Mesendoderm (in vitro differentiated cells): Measurements from ENCODE around the gene UTS2R.

Experiments
- DNase-seq: peaks from one replicate; pipeline ENCODE4 v3.0.0; 2013
- H2AK5ac ChIP-seq: 2 replicates; pipeline ENCODE4 v1.6.1; 2013; ENCODE audit warnings: low read length, inconsistent platforms
- H2BK120ac ChIP-seq: 2 replicates; pipeline ENCODE4 v1.6.1; 2013; ENCODE audit warnings: low read depth, mild to moderate bottlenecking, low read length, moderate library complexity, mixed read lengths
- H2BK15ac ChIP-seq: replicated peaks from 2 replicates; pipeline ENCODE4 v1.6.1; 2013; ENCODE audit warnings: low read depth, mild to moderate bottlenecking, moderate library complexity
- H2BK5ac ChIP-seq: 2 replicates; pipeline ENCODE4 v1.6.1; 2013; ENCODE audit warnings: low read length, inconsistent platforms
- H3K18ac ChIP-seq: 2 replicates; pipeline ENCODE4 v1.6.1; 2013; ENCODE audit warnings: mild to moderate bottlenecking, low read length, mixed read lengths
- H3K23ac ChIP-seq: one replicate; pipeline ENCODE4 v1.6.1; 2013; ENCODE audit warnings: low read length
- H3K27ac ChIP-seq: 2 replicates; pipeline ENCODE4 v1.5.1; 2013; ENCODE audit warnings: low read depth, mild to moderate bottlenecking, inconsistent platforms, low read length, moderate library complexity
- H3K27me3 ChIP-seq: 2 replicates; pipeline ENCODE4 v1.6.1; 2013; ENCODE audit warnings: low read length, control low read depth, mild to moderate bottlenecking, inconsistent platforms; ENCODE audit not compliant: insufficient read depth, poor library complexity
- H3K36me3 ChIP-seq: 2 replicates; pipeline ENCODE4 v1.6.1; 2013; ENCODE audit warnings: low read length, inconsistent platforms; ENCODE audit not compliant: control insufficient read depth, insufficient read depth
- H3K4ac ChIP-seq: one replicate; pipeline ENCODE4 v1.6.1; 2013; ENCODE audit warnings: low read depth, mild to moderate bottlenecking, low read length, moderate library complexity
- H3K4me1 ChIP-seq: 2 replicates; pipeline ENCODE4 v1.6.1; 2013; ENCODE audit warnings: low read depth, low read length, inconsistent platforms; ENCODE audit not compliant: control insufficient read depth
- H3K4me2 ChIP-seq: 2 replicates; pipeline ENCODE4 v1.6.1; 2013; ENCODE audit warnings: low read length
- H3K4me3 ChIP-seq: 2 replicates; pipeline ENCODE4 v1.5.1; 2013; ENCODE audit warnings: mild to moderate bottlenecking, low read length
- H3K56ac ChIP-seq: one replicate; pipeline ENCODE4 v1.6.1; 2013; ENCODE audit warnings: low read length
- H3K79me1 ChIP-seq: 2 replicates; pipeline ENCODE4 v1.6.1; 2013; ENCODE audit warnings: low read length, inconsistent platforms
- H3K79me2 ChIP-seq: 2 replicates; pipeline ENCODE4 v1.6.1; 2013; ENCODE audit warnings: mild to moderate bottlenecking, low read length; ENCODE audit not compliant: control insufficient read depth, insufficient read depth
- H3K9ac ChIP-seq: 2 replicates; pipeline ENCODE4 v1.6.1; 2013; ENCODE audit warnings: low read length, inconsistent platforms
- H4K5ac ChIP-seq: one replicate; pipeline ENCODE4 v1.6.1; 2013; ENCODE audit warnings: low read length
- H4K8ac ChIP-seq: one replicate; pipeline ENCODE4 v1.6.1; 2013; ENCODE audit warnings: low read depth, mild to moderate bottlenecking, control low read depth, low read length, moderate library complexity
- WGBS: extraction: QIAGEN DNeasy Blood & Tissue Kit; methylation state at CpG from one replicate; pipeline ENCODE4 v1.1.7; 2013; ENCODE audit warnings: low lambda C conversion rate, missing lambda C conversion rate; ENCODE audit not compliant: insufficient coverage; ENCODE audit errors: extremely low coverage; 5-methylcytosine and 5-hydroxymethylcytosine counted together

Gene UTS2R

DNA sequence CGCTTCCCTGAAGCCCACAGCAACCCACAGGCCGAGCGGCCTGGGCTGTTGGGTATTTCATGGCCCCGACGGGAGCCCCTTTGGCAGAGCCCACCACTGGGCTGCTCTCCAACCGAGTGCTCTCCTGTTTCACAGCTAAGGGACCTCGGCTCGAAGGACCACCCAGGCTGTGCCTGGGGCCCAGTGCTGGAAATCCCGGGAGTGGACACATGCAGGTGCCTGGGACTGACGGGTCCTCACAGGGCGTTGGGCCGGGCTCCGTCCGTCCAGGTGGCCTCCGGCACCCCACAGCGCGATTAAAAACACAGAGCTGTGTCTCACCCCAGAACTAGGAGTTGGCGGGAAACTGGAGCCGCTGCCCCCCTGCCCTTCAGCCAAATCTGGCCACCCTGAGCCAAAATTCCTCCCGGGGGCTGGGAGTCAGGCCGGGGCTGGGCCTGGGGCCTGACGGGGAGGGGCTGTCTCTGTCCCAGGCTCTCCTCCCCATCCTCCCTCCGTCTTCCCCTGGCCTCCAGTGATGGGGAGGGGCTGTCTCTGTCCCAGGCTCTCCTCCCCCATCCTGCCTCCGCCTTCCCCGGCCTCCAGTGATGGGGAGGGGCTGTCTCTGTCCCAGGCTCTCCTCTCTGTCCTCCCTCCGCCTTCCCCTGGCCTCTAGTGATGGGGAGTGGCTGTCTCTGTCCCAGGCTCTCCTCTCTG is 14.1 kb downstream of the UTS2R start:
- Histone ChIP-seq H3K79me1 (no peaks in the 10 kb centered on the region), H3K4me2 (no peak overlapping the region), H4K5ac (no peak overlapping the region), H3K79me2 (no peaks in the 10 kb centered on the region), H3K23ac (no peak overlapping the region), H2BK15ac (no peak overlapping the region), H3K56ac (no peak overlapping the region), H3K4me1 (no peaks in the 10 kb centered on the region), H3K9ac (no peak overlapping the region), H3K4me3 (no peak overlapping the region), H2AK5ac (no peak overlapping the region), H3K4ac (no peak overlapping the region), H4K8ac (no peak overlapping the region), H3K18ac (no peak overlapping the region), H2BK5ac (no peak overlapping the region), H3K36me3 (no peaks in the 10 kb centered on the region), H3K27me3 (no peaks in the 10 kb centered on the region), H3K27ac (no peak overlapping the region), H2BK120ac (no peak overlapping the region)
- no CpG with 5 or more reads among the region's 26 CpGs for WGBS
- DNase-seq, result no peak

GRCh38 chr17:82386255-82386831 is 14.8 kb downstream of the UTS2R start:
- Histone ChIP-seq H3K79me2 (no peaks in the 10 kb centered on the region), H2BK120ac (no peak overlapping the region), H3K23ac (no peak overlapping the region), H3K36me3 (no peaks in the 10 kb centered on the region), H2AK5ac (no peak overlapping the region), H3K79me1 (no peaks in the 10 kb centered on the region), H4K5ac (no peak overlapping the region), H3K56ac (no peak overlapping the region), H3K27ac (no peak overlapping the region), H3K4me3 (no peak overlapping the region), H3K4me2 (no peak overlapping the region), H3K18ac (no peak overlapping the region), H3K4me1 (no peaks in the 10 kb centered on the region), H3K27me3 (no peaks in the 10 kb centered on the region), H3K4ac (no peak overlapping the region), H3K9ac (no peak overlapping the region), H2BK5ac (no peak overlapping the region), H4K8ac (no peak overlapping the region), H2BK15ac (no peak overlapping the region)
- DNase-seq, result peak; percentile 21
- WGBS, result no CpG with 5 or more reads among the region's 17 CpGs

DNA sequence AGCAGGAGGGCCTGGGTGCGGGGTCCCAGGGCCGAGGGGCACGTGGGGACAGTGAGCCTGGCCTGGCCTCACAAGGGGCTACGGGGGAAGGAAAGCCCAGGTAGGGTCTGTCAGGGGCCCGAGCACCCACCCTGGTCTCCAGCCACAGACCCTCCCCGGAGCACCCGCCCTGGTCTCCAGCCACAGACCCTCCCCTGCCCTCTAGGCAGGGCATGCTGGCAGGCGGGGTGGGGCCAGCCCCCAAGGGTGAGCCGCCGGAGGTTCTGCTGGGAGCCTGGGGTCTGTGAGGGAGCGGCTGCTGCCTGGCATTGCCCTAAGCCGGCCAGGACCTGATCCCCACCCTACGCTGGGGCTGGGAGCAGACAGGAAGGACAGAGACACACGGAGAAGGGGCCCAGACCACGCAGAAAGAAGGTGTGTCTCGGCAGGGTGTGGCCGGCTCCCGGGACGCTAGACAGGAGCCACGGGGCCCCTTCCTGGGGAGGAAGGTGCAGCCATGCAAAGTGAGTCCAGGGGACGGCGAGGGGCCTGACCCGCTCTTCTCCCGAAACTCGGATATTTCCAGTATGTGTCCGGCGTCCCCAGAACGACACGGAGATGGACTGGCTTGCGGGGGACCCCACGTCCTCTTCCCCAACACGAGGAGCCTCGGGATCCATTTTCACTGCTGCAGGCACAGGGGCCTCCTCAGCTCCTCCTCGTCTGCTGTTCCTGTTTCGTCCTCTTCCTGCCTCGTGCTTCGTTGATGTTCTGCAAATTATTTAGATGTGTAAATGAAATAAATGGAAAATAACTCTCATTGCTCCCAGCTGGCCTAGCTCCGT is 15.5 kb downstream of the UTS2R start:
- no peak overlapping the region for H3K18ac ChIP-seq
- H2BK120ac ChIP-seq, result no peak overlapping the region
- H3K4me3 ChIP-seq, result no peak overlapping the region
- H4K5ac ChIP-seq, result no peak overlapping the region
- no peak for DNase-seq
- no peak overlapping the region for H4K8ac ChIP-seq
- H3K4me2 ChIP-seq, result no peak overlapping the region
- no peak overlapping the region for H2AK5ac ChIP-seq
- H3K9ac ChIP-seq, result no peak overlapping the region
- no peaks in the 10 kb centered on the region for H3K79me1 ChIP-seq
- no peaks in the 10 kb centered on the region for H3K79me2 ChIP-seq
- H3K23ac ChIP-seq, result no peak overlapping the region
- no CpG with 5 or more reads among the region's 38 CpGs for WGBS
- no peak overlapping the region for H3K4ac ChIP-seq
- H2BK5ac ChIP-seq, result no peak overlapping the region
- H2BK15ac ChIP-seq, result no peak overlapping the region
- H3K56ac ChIP-seq, result no peak overlapping the region
- no peak overlapping the region for H3K27ac ChIP-seq
- no peaks in the 10 kb centered on the region for H3K36me3 ChIP-seq
- no peaks in the 10 kb centered on the region for H3K27me3 ChIP-seq
- no peaks in the 10 kb centered on the region for H3K4me1 ChIP-seq

DNA sequence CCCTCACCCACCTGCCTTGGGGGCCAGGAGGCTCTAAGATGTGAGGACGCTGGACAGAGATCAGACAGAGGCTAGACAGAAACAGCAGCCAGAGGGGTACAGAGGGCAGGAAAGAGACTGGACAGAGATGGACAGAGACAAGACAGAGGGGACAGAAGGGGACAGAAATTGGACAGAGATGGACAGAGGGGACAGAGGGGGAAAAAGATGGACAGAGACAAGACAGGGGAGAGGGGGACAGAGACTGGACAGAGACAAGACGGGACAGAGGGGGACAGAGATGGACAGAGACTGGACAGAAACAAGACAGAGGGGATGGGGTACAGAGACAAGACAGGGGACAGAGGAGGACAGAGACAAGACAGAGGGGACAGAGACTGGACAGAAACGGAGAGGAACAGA is 16.1 kb downstream of the UTS2R start:
- H3K79me1 ChIP-seq, result no peaks in the 10 kb centered on the region
- H3K18ac ChIP-seq, result no peak overlapping the region
- H3K4ac ChIP-seq, result no peak overlapping the region
- H3K27ac ChIP-seq, result no peak overlapping the region
- H3K79me2 ChIP-seq, result no peaks in the 10 kb centered on the region
- H3K56ac ChIP-seq, result no peak overlapping the region
- no peak overlapping the region for H2BK5ac ChIP-seq
- no peak overlapping the region for H3K4me2 ChIP-seq
- no peaks in the 10 kb centered on the region for H3K4me1 ChIP-seq
- H3K23ac ChIP-seq, result no peak overlapping the region
- no peak overlapping the region for H2AK5ac ChIP-seq
- no peak overlapping the region for H2BK15ac ChIP-seq
- H3K9ac ChIP-seq, result no peak overlapping the region
- no peak for DNase-seq
- H4K5ac ChIP-seq, result no peak overlapping the region
- H3K36me3 ChIP-seq, result no peaks in the 10 kb centered on the region
- no CpG with 5 or more reads among the region's 3 CpGs for WGBS
- H4K8ac ChIP-seq, result no peak overlapping the region
- H3K4me3 ChIP-seq, result no peak overlapping the region
- no peaks in the 10 kb centered on the region for H3K27me3 ChIP-seq
- H2BK120ac ChIP-seq, result no peak overlapping the region

GRCh38 chr17:82388223-82388921 is 16.8 kb downstream of the UTS2R start:
- no CpG with 5 or more reads among the region's 34 CpGs for WGBS
- Histone ChIP-seq H2BK15ac (no peak overlapping the region), H3K36me3 (no peaks in the 10 kb centered on the region), H3K27ac (no peak overlapping the region), H4K5ac (no peak overlapping the region), H3K4ac (no peak overlapping the region), H4K8ac (no peak overlapping the region), H2BK5ac (no peak overlapping the region), H3K18ac (no peak overlapping the region), H3K79me2 (no peaks in the 10 kb centered on the region), H3K9ac (no peak overlapping the region), H2BK120ac (no peak overlapping the region), H3K4me3 (no peak overlapping the region), H2AK5ac (no peak overlapping the region), H3K27me3 (no peaks in the 10 kb centered on the region), H3K4me2 (no peak overlapping the region), H3K23ac (no peak overlapping the region), H3K56ac (no peak overlapping the region), H3K4me1 (no peaks in the 10 kb centered on the region), H3K79me1 (no peaks in the 10 kb centered on the region)
- peak; percentile 5 for DNase-seq
